22Rv1 (cell line): ENCODE data around the gene MCM9.

Source experiments
- ZFX ChIP-seq: fragments of 450-650 bp; IDR thresholded peaks from 2 replicates; pipeline ENCODE4 v1.6.1; 2017; ENCODE audit warnings: antibody characterized with exemption, borderline replicate concordance
- TF ChIP-seq, protein P1 (sequence below): fragments of 450-650 bp; IDR thresholded peaks from 2 replicates; pipeline ENCODE4 v1.5.1; 2017; ENCODE audit warnings: mild to moderate bottlenecking

- TF ChIP-seq, protein P1, sequence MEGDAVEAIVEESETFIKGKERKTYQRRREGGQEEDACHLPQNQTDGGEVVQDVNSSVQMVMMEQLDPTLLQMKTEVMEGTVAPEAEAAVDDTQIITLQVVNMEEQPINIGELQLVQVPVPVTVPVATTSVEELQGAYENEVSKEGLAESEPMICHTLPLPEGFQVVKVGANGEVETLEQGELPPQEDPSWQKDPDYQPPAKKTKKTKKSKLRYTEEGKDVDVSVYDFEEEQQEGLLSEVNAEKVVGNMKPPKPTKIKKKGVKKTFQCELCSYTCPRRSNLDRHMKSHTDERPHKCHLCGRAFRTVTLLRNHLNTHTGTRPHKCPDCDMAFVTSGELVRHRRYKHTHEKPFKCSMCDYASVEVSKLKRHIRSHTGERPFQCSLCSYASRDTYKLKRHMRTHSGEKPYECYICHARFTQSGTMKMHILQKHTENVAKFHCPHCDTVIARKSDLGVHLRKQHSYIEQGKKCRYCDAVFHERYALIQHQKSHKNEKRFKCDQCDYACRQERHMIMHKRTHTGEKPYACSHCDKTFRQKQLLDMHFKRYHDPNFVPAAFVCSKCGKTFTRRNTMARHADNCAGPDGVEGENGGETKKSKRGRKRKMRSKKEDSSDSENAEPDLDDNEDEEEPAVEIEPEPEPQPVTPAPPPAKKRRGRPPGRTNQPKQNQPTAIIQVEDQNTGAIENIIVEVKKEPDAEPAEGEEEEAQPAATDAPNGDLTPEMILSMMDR = no peak
- TF ChIP-seq ZFX = no peak
Measured at GRCh38 chr6:118894425-118895260, 40.3 kb downstream of the MCM9 start.
